ENCODE results near the gene METTL25.

METTL25 gene

DNA sequence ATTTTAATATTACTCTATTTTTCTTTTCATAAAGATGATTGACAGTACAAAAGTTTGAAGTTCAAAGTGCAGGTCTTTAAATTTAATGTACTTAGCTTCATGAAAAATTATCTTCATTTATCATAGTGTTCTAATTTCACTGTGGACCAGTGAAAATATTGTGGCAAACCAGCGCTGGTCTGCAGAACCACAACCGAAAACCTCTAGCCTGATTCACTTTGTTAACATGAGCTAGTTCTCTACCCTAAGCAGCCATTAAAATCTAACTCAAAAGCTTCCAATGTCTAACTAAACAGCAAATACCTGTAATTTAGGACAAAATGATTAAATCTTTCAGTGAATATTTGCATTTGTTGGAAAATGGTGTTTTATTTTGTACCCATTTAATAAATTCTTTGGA is 167.3 kb downstream of the METTL25 start:
- DNase-seq (ENCODE audit: low read depth): no peak

DNA sequence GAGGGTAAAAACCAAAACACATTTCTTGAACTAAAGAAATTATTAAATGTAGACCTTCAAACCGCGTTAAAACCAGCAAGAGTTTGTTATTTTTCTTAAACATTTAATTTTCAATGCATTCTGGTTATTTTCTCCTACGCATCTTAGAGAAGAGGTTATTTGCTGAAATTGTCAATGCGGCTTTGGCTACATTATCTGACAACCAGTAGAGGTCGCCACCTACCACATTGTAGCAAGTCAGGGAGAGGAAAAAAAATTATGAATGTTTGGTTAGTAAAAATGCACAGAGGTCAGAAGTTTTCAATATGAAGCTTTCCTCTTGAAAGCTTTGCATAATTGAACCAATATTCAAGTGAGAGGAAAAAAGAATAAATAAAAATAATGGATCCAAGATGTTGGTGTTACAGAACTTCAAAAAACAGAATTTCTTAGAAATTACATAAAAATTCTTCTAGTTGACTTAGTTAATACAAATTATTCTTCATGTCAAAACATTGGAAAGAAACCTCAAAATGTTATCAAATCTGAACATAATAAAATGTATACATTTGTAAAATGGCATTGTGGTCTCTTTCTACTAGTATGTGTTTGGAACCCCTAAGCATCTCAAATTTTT is 168.9 kb downstream of the METTL25 start:
- peak; percentile 24 for DNase-seq (ENCODE audit: low read depth)

Data from HS-5 (cell line).